SHP77 treated with DMSO at 0.1 percent for 48 hours (cell line): ENCODE measurements around the gene GCM1.

Source experiments
- DNase-seq: peaks from one replicate; lab custom pipeline; 2025; lab: John Stamatoyannopoulos, UW

Gene GCM1

DNA sequence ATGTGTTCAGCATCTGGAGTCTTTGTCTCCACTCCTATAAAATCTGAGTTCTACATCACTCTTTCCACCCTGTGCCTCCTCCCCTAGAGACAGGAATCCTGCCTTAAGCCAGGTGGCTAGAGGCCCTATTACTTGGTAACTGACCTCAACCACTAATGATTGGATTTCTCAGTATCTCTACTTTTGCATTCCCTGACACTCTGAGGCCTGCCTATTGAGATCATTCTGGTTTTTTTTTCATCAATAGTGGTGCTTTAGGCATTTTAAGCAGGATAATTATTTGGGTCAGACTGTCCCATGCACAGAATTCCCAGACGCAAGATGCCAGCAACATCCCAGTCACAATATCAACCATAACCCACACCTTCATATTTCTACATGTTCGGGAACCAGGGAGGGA, 3.9 kb upstream of the GCM1 start:
- no peak for DNase-seq

DNA sequence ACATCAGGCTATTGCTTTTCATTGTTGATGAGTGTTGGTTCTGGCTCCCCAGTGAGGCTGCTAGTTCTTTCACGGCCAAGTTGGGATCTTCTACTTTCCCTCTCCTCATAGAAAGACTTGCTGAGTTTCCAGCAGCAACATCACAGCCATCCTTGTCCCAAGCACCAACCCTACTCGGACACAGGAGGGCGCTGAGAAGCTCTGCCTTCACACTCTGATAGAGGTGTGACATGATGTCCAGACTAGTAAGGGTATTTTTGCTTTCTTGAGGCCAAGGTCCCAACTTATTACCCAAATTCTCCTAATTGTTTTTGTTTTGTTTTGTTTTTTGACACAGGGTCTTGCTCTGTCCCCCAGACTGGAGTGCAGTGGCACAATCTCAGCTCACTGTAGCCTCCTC, 3.0 kb upstream of the GCM1 start:
- DNase-seq: no peak

DNA sequence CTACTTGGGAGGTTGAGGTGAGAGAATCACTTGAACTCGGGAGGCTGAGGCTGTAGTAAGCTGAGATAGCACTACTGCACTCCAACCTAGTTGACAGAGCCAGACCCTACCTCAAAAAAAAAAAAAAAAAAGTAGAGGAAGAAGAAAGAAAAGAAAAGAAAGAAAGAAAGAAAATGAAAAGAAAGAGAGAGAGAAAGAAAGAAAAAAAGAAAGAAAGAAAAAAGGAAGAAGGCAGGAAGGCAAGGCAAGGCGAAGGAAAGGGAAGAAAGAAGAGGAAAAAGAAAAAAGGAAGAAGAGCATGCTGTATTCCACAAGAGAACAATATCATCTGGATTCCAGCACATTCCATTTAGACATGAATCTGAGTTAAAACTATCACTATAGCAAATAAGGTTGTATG, 3.8 kb downstream of the GCM1 start:
- DNase-seq: no peak

DNA sequence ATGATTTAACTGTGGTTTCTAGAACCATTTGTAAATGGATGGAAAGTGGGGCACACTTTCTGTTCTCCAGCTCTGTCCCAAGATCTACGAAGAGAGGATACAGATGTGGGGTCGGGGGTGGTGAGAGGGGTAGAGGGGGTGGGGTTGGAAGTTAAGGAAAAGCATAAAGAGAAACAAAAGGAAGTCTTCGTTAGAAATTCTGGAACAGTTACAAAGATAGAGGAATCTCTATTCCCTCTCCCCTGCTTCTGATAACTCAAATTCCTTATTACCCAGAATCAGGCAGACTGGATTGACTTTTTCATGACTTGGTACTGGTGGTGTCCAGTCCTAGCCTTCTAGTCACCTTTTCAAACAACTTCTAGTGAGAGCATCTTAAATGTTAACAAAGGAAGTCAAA, 4.9 kb downstream of the GCM1 start:
- no peak for DNase-seq

DNA sequence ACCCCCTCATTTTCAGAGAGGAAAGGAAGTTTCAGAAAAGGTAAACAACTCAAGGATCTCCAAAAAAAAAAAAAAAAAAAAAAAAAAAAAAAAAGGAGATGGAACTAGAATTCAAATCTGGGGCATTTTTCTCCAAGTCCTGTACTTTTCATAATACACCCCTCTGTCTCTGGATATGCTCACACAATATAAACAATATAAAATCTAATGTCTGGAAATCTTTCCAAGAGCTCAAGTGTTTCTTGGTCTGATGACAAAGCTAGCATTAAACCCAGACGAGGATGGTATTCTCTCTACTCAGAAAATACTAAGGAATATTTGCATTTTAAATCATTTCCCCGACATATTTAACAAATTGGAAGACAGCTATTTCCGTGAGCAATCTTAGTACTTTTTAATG, 5.8 kb downstream of the GCM1 start:
- no peak for DNase-seq

DNA sequence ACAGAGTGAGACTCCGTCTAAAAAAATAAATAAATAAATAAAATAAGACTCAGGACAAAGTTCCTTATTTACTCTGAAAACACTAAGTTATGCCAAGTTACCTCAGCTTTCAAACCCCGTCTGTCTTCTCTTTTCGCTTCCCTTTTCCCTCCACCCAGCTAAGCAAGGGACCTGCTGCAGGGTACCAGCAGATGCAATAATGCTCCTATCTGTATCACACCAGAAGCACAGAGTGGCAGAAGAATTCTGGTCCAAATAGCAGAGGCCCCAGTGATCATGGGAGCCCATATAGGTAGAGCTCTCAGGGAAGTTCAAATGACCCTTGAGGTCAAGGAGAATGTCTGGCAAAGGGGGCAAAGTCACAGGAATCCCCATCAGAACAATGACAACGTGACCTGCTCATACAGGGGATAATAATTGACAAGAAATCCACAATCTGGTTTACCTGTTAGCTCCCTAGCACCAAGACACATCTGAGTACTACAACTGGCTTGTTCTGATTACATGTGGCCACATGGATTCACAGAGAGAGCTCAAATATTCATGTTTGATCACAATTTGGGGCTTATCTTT, 8.7 kb downstream of the GCM1 start:
- no peak for DNase-seq

DNA sequence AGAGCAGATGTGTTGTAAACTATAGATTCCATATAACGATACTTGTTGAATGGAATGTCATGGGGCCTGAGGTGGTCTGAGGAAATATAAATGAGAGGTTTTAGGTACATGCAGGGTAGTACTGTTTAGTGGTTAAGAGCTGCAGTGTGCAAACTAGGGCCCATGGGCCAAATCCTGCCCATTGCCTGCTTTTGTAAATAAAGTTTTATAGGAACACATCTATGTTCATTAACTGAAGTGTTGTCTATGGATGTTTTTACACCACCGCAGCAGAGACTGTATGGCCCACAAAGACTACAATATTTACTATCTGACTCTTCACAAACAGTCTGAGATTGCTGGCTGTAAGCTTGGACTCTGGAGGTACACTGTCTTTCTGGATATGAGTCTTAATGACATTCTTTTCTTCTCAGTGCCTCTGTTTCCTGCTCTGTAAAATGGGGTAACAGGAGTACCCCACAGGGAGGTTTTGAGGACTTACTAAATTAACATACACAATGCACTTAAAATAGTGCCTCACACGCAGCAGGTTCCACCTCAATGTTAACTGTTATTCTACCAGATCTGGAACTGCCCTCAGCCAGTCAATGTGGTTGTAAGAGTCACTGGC, 12.5 kb downstream of the GCM1 start:
- no peak for DNase-seq

DNA sequence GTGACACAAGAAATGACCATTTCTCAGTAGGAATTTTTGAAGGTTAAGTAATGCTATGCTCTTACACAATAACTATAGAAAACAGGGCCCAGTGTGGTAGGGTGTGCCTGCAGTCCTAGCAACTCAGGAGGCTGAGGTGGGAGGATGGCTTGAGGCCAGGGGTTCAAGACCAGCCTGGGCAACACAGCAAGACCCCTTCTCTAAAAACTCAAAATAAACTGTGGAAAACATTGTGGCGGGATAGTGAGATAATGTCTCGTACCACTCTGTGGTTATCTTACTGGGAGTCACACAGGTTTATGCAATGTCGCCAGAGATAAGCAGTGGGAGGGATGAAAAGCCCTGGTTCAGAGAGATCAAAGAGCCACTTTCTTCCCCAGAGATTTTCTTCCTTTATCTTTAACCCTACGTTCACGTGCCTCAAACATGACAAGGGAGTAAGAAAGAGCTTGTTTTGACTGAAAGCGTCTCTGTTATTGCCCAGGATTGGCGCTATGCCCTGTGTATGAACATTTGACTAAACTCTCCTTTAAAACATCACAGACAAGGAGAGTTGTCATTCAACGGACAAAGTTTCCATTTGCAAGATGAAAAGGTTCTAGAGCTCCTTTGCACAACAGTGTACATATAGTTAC, 13.9 kb downstream of the GCM1 start:
- no peak for DNase-seq

DNA sequence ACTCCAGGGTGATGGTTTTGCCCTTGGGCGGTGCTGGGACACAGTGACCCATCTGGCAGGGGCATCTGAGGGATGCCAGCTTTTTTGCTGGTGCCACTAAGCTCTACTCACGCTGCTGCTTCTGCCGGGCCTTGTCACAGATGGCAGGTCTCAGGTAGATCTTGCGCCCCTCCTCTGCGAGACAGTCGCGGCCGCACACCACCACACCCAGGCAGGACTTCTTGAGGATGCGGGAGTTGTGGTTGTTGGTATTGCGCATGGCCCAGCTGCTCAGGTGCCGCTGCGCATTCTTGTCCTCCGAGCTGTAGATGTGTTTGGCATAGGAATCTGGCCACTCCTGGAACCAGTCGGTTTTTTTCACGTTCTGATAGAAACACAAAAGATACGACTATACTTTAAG, 14.7 kb downstream of the GCM1 start:
- no peak for DNase-seq

DNA sequence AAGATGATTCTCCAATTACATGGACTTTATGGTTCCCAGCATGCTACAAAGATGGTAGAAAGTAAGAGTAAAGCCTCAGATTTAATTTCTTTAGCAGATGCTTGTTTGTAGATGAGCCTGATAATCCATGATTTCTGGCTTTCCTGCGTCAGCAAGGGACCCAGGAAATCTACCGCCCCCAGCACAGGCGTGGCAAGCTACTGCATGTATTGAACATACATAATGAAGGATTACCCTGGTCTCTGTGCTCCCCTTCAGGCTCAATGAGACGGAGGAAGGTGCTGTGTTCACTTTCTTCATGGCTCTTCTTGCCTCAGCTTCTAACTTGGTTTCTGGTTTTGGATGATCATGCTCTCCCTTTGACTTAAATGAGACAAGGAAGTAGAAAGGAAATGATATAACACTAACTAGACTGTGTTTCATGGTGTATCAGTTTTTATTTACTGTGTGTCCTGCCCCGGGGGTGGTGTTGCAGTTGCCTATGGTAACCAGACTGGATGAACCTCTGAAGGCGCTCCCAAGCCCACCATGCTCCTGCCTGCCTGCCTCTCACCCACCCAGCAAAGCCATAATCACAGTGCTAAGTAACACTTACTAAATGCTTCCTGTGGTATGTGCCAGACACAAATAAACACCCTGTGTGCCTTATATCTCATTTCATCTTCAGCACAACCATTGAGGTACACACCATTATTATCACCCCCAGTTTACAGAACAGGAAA, 17.9 kb downstream of the GCM1 start:
- DNase-seq: no peak

DNA sequence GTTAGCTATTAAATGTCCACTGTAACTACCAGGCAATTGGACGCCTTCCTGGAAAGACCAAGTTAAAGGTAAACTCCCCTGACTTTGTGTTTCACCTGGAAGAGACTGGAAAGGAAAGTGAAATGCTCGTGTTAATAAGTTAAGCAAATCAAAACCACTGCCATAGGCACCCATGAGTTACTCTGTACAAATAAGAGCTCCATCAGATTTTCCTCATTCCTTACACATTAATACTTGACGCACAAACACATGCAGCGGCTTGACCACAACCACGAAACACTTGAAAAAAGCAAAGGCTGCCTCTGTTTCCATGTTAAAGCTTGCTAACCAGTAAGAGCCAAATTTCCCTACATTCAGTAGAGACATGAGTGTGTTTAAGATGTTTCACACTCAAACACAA, 19.8 kb downstream of the GCM1 start:
- no peak for DNase-seq

DNA sequence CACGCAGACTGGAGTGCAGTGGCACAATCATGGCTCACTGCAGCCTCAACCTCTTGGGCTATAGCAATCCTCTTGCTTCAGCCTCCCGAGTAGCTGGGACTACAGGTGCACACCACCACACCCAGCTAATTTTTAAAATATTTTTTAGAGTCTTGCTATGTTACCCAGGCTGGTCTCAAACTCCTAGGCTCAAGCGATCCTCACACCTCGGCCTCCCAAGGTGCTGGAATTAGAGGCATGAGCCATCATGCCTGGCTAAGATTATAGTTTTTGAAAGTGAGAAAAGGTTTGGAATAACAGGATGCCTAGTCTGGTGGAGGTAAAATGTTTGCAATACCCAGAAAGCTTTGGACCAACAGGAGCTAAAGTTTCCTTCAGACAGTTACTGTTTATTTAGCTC, 23.4 kb downstream of the GCM1 start:
- DNase-seq: no peak

DNA sequence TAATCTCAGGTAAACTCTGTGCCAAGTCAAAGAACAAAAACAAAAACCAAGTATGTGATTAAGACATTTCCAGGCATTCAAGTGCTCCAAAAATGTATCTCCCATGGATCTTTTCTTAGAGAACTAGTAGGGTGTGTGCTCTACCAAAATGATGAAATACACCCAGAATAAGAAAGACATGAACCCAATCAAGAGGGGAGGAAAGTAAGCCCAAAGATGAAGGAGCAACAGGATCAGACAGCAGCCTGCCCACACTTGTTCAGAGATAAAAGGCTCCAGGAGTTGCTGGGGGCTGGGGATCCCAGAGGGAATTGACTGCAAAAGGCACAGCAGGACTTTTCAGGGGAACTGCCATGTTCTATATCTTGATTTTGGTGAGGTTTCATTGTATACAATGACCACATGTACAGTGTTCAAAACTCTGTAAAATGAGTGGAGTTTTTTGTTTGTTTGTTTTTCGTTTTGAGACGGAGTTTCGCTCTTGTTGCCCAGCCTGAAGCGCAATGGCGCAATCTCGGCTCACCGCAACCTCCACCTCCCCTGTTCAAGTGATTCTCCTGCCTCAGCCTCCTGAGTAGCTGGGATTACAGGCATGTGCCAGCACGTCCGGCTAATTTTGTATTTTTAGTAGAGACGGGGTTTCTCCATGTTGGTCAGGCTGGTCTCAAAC, 24.4 kb downstream of the GCM1 start:
- DNase-seq: no peak

DNA sequence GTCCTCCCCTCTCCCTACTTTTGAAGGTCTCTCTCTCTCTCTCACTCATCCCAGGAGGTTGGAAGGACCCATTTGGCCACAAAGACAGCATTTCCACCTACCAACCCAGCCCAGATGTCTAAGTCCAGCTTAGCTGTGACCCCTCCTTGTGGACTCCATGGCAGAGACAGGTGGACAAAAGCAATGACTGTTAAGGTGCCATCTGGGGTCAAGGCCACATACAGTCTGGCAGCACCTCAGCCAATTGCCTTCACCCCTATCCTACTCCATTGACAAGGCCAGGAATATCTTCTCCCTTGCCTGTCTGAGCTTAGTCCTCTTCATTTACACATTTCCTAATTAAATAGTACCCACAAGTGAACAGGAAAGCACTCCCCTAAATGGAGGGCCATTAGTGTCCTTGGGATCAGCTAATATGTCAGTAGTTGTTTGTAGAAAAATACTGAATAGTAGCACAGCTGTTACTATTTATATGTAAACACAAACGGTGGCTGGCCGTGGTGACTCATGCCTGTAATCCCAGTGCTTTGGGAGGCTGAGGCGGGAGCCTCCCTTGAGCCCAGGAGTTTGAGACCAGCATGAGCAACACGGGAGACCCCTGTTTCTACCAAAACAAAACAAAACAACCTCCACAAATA, 28.8 kb downstream of the GCM1 start:
- peak; percentile 65 for DNase-seq

DNA sequence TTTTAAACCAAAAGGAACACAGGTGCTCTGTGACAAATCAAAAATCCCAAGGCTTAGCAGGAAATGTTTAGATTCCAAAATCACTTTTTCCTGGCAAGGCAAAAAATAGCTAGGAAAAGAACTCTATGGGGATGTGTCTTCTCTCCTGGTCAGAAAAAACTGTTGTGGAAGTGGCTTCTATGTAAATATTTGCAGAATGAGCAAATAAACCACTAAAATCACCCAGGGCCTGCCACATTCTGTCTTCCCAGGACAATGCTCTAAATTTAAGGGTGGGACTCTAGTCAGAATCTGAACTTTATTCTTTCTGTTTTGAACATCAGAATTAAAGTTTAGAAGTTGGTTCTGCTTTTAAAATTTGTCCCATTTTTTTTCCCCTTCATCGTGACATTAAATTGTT, 29.3 kb downstream of the GCM1 start:
- peak; percentile 11 for DNase-seq

DNA sequence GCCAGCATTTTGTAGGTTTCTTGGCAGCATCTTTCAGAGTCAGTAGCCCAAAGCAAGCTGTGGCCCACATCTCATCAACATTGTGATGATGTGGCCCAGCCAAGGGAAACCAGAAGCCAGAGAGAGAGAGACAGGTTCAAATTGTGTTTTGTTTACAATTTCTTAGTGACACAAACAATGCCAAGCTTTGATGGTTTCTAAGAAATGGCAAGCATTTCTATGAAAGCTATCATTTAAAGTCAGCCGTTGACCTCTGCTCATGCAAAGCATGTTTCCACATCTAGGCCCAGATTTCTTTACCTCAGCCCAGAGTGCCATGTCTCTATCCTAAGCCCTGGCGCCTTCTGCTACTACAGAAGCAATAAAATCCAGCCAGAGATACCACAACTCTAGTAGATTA, 32.9 kb downstream of the GCM1 start:
- DNase-seq: no peak

DNA sequence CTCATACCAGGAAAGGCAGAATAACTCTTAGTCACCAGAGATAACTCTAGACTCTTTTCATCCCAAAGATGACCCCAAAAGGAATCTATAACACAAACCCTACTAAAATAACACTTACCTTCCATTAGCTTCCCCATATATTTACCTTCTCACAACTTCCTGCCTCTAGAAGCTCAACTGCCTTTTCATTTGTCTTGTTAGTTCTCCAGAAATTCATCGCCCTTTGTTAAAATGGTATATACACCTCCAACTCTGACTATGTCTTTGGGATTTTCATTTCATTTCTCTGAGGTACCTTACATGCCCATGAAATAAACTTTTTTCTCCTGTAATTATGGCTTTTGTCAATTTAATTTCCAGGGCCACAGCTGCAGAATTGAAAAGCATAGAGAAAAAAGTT, 33.5 kb downstream of the GCM1 start:
- DNase-seq: no peak

DNA sequence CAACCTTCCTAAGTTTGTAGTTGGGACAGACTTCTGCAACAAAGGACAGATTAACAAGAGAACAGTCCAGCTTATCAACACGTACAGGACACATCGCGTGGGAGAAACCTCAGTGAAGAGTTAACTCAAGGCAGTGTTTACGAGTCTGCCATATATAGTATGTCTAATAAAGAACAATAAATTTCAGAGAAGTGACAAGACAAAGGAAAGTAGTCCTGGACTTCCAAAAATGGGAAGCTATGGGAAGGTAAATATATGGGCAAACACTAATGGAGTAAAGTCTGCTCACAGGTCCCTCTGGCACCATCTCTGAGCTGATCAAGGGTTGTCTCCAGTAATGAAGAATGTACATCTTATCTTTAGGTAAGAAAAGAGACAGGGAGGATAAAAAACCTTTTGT, 34.9 kb downstream of the GCM1 start:
- no peak for DNase-seq

DNA sequence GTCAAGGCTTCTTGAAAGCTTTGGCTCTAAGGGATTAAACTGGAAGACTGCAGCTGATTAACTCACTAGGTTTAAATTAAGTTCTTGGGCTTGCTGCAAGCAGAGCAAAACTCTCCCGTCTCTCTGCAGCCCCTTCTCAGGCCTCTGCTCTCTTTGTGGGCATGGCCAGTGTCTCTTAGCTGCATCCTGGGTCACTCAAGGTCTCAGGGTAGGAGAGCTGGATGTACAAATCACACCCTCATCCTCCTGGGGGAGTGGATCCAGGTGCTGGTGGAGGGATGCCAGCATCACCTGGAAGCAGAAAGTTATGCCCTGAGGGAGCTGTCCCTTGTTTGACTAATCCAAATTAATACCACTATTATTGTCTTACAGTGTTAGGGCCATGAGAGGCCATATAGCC, 35.8 kb downstream of the GCM1 start:
- no peak for DNase-seq

DNA sequence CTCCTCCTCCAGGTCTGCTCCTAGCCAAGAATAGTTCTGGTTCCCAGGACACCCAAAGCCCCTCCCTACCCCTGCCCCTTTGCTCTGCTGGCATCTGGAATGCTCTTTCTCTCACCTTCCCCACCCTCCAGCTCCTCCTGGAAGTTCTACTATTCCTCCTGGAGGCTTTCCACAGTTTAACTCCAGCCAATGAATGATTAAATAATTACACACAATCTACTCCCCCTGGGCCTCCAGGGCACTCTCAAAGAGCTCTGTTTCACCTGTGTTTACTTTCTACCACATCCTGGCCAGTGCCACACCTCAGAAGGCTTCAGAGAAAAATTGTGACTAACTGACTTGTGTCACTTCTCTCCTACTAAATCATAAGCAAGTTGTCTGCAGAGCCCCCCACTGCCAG, 36.2 kb downstream of the GCM1 start:
- no peak for DNase-seq

DNA sequence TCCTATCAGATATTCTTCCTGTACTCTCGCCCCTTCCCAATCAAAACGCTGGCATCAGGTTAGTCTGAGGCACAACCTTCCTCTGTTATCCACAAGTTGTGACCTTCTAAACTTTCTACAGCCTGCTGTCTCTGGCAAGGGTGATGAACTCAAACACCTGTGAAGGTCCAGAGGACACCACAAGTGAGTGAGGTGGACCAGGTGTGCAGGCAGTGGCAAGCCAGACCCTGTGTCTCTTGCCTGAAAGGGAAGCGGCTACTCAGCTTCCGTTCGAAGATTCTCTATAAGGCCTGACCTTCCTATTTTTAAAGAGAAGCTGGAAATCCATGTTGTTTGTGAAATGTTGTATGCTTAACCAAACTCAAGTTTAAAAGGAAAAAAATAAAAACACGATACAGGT, 36.8 kb downstream of the GCM1 start:
- DNase-seq: no peak

DNA sequence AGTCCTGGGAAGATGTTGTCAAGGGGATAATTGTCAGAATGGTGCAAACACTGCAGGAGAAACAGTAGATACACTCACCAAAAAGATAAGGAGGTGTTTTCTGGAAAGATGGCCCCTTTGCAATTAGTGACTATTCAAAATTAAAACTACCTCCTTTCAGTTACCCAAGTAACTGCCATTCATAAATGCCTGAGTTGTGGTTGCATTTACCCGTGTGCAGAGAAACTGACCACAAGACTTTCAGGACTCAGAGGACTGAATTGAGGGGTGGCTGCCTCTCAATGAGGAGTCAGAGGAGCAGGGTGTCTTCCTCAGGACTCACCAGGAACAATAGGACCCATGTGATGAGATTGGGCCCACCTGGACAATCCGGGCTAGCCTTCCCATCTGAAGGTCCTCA, 39.0 kb downstream of the GCM1 start:
- no peak for DNase-seq
